Measurements from ENCODE around the gene SLC7A6.

Gene SLC7A6

GRCh38 chr16:68291227-68291626 lies 26.9 kb downstream of the SLC7A6 start:
- H2BK120ac ChIP-seq (ENCODE audit: low read depth, low read length) = no peak overlapping the region
- no peak overlapping the region for H3K4me2 ChIP-seq (ENCODE audit: low read length, poor library complexity, severe bottlenecking)
- no peak overlapping the region for H3K27ac ChIP-seq (ENCODE audit: low read length, poor library complexity, severe bottlenecking)
- no peak overlapping the region for H3K4me3 ChIP-seq (ENCODE audit: insufficient read depth in 1 of 2, low read depth in 1 of 2, low read length in 2 of 2)
- DNase-seq = no peak
- no peak overlapping the region for H4K8ac ChIP-seq (ENCODE audit: low read length)
- no peak overlapping the region for H3K18ac ChIP-seq (ENCODE audit: low read depth in 1 of 2, low read length in 2 of 2)
- peaks cover 50% of the 10 kb centered on the region for H3K79me1 ChIP-seq (replicated peaks; ENCODE audit: low read length, poor library complexity, severe bottlenecking)
- 96% methylated on average over 4 of the region's 4 CpGs for WGBS
- no peak overlapping the region for H3K14ac ChIP-seq (ENCODE audit: low read length in 2 of 2)
- peaks cover 56 to 68% of the 10 kb centered on the region in 2 experiments for H3K36me3 ChIP-seq (ENCODE audit: control insufficient read depth in 1 of 2, insufficient read depth in 2 of 2, low read depth in 1 of 2, low read length in 2 of 2)
- H3K4me1 ChIP-seq (ENCODE audit: control insufficient read depth, insufficient read depth, low read depth, low read length) = peaks cover 8% of the 10 kb centered on the region
- peak overlapping the region in 1 of 2 experiments; percentile 14 for H3K23ac ChIP-seq (ENCODE audit: low read length in 2 of 2)
- H2AFZ ChIP-seq (ENCODE audit: low read depth, low read length) = no peak overlapping the region
- H4K91ac ChIP-seq (ENCODE audit: low read length) = no peak overlapping the region
- H3K27me3 ChIP-seq (ENCODE audit: control insufficient read depth in 1 of 2, insufficient read depth in 1 of 2, low read length in 2 of 2) = no peaks in the 10 kb centered on the region
- H2AK5ac ChIP-seq (ENCODE audit: low read length, severe bottlenecking) = no peak overlapping the region
- H2BK15ac ChIP-seq (ENCODE audit: low read depth, poor library complexity, severe bottlenecking) = no peak overlapping the region
- no peak overlapping the region for H2BK12ac ChIP-seq (ENCODE audit: low read length in 2 of 2)
- no peak overlapping the region for H3K4ac ChIP-seq (ENCODE audit: low read depth in 1 of 2, low read length in 2 of 2)
- H3K9me3 ChIP-seq (ENCODE audit: control insufficient read depth, low read length) = no peaks in the 10 kb centered on the region
- H3K9ac ChIP-seq (ENCODE audit: low read length) = no peak overlapping the region
- no peak overlapping the region for H2BK5ac ChIP-seq (ENCODE audit: low read depth, low read length, poor library complexity, severe bottlenecking)

GRCh38 chr16:68292425-68292824 lies 28.1 kb downstream of the SLC7A6 start:
- peaks cover 50% of the 10 kb centered on the region for H3K79me1 ChIP-seq (replicated peaks; ENCODE audit: low read length, poor library complexity, severe bottlenecking)
- peaks cover 5% of the 10 kb centered on the region for H3K4me1 ChIP-seq (ENCODE audit: control insufficient read depth, insufficient read depth, low read depth, low read length)
- no peak overlapping the region for H2BK5ac ChIP-seq (ENCODE audit: low read depth, low read length, poor library complexity, severe bottlenecking)
- no peak overlapping the region for H4K91ac ChIP-seq (ENCODE audit: low read length)
- no peak overlapping the region for H3K4ac ChIP-seq (ENCODE audit: low read depth in 1 of 2, low read length in 2 of 2)
- no peak overlapping the region for H2AK5ac ChIP-seq (ENCODE audit: low read length, severe bottlenecking)
- no peaks in the 10 kb centered on the region for H3K27me3 ChIP-seq (ENCODE audit: control insufficient read depth in 1 of 2, insufficient read depth in 1 of 2, low read length in 2 of 2)
- no peak overlapping the region for H2BK12ac ChIP-seq (ENCODE audit: low read length in 2 of 2)
- 98% methylated on average over 3 of the region's 5 CpGs for WGBS
- no peak for DNase-seq
- H2AFZ ChIP-seq (ENCODE audit: low read depth, low read length) = no peak overlapping the region
- H3K27ac ChIP-seq (ENCODE audit: low read length, poor library complexity, severe bottlenecking) = no peak overlapping the region
- no peak overlapping the region for H2BK120ac ChIP-seq (ENCODE audit: low read depth, low read length)
- H3K18ac ChIP-seq (ENCODE audit: low read depth in 1 of 2, low read length in 2 of 2) = no peak overlapping the region
- no peak overlapping the region for H2BK15ac ChIP-seq (ENCODE audit: low read depth, poor library complexity, severe bottlenecking)
- no peak overlapping the region for H3K4me2 ChIP-seq (ENCODE audit: low read length, poor library complexity, severe bottlenecking)
- no peak overlapping the region for H3K9ac ChIP-seq (ENCODE audit: low read length)
- H3K36me3 ChIP-seq (ENCODE audit: control insufficient read depth in 1 of 2, insufficient read depth in 2 of 2, low read depth in 1 of 2, low read length in 2 of 2) = peaks cover 65 to 75% of the 10 kb centered on the region in 2 experiments
- no peak overlapping the region for H3K4me3 ChIP-seq (ENCODE audit: insufficient read depth in 1 of 2, low read depth in 1 of 2, low read length in 2 of 2)
- no peak overlapping the region for H3K23ac ChIP-seq (ENCODE audit: low read length in 2 of 2)
- H3K9me3 ChIP-seq (ENCODE audit: control insufficient read depth, low read length) = no peaks in the 10 kb centered on the region
- H4K8ac ChIP-seq (ENCODE audit: low read length) = no peak overlapping the region
- no peak overlapping the region for H3K14ac ChIP-seq (ENCODE audit: low read length in 2 of 2)

- no peak overlapping the region for H2AFZ ChIP-seq (ENCODE audit: low read depth, low read length)
- DNase-seq = no peak
- H2BK15ac ChIP-seq (ENCODE audit: low read depth, poor library complexity, severe bottlenecking) = no peak overlapping the region
- no peak overlapping the region for H4K8ac ChIP-seq (ENCODE audit: low read length)
- H3K36me3 ChIP-seq (ENCODE audit: control insufficient read depth in 1 of 2, insufficient read depth in 2 of 2, low read depth in 1 of 2, low read length in 2 of 2) = peaks cover 52 to 92% of the 10 kb centered on the region in 2 experiments
- no peak overlapping the region for H3K23ac ChIP-seq (ENCODE audit: low read length in 2 of 2)
- H3K4ac ChIP-seq (ENCODE audit: low read depth in 1 of 2, low read length in 2 of 2) = no peak overlapping the region
- H3K18ac ChIP-seq (ENCODE audit: low read depth in 1 of 2, low read length in 2 of 2) = no peak overlapping the region
- H3K27ac ChIP-seq (ENCODE audit: low read length, poor library complexity, severe bottlenecking) = no peak overlapping the region
- H3K4me3 ChIP-seq (ENCODE audit: insufficient read depth in 1 of 2, low read depth in 1 of 2, low read length in 2 of 2) = no peak overlapping the region
- no peak overlapping the region for H3K14ac ChIP-seq (ENCODE audit: low read length in 2 of 2)
- no peaks in the 10 kb centered on the region for H3K27me3 ChIP-seq (ENCODE audit: control insufficient read depth in 1 of 2, insufficient read depth in 1 of 2, low read length in 2 of 2)
- peaks cover 38% of the 10 kb centered on the region for H3K79me1 ChIP-seq (replicated peaks; ENCODE audit: low read length, poor library complexity, severe bottlenecking)
- no peak overlapping the region for H2BK5ac ChIP-seq (ENCODE audit: low read depth, low read length, poor library complexity, severe bottlenecking)
- no peak overlapping the region for H2BK120ac ChIP-seq (ENCODE audit: low read depth, low read length)
- no peak overlapping the region for H3K9ac ChIP-seq (ENCODE audit: low read length)
- H2AK5ac ChIP-seq (ENCODE audit: low read length, severe bottlenecking) = no peak overlapping the region
- H3K4me2 ChIP-seq (ENCODE audit: low read length, poor library complexity, severe bottlenecking) = no peak overlapping the region
- H3K4me1 ChIP-seq (ENCODE audit: control insufficient read depth, insufficient read depth, low read depth, low read length) = peaks cover 15% of the 10 kb centered on the region
- no peaks in the 10 kb centered on the region for H3K9me3 ChIP-seq (ENCODE audit: control insufficient read depth, low read length)
- H2BK12ac ChIP-seq (ENCODE audit: low read length in 2 of 2) = no peak overlapping the region
- H4K91ac ChIP-seq (ENCODE audit: low read length) = no peak overlapping the region
- WGBS = 98% methylated on average over 12 of the region's 12 CpGs
Observed at GRCh38 chr16:68296291-68296690, 32.0 kb downstream of the SLC7A6 start.

- H2BK120ac ChIP-seq (ENCODE audit: low read depth, low read length) = no peak overlapping the region
- H4K8ac ChIP-seq (ENCODE audit: low read length) = no peak overlapping the region
- H3K14ac ChIP-seq (ENCODE audit: low read length in 2 of 2) = no peak overlapping the region
- H4K91ac ChIP-seq (ENCODE audit: low read length) = no peak overlapping the region
- no peak overlapping the region for H3K4me2 ChIP-seq (ENCODE audit: low read length, poor library complexity, severe bottlenecking)
- H3K27me3 ChIP-seq (ENCODE audit: control insufficient read depth in 1 of 2, insufficient read depth in 1 of 2, low read length in 2 of 2) = no peaks in the 10 kb centered on the region
- no peak for DNase-seq
- H3K4me1 ChIP-seq (ENCODE audit: control insufficient read depth, insufficient read depth, low read depth, low read length) = peaks cover 15% of the 10 kb centered on the region
- peaks cover 35% of the 10 kb centered on the region for H3K79me1 ChIP-seq (replicated peaks; ENCODE audit: low read length, poor library complexity, severe bottlenecking)
- H2AK5ac ChIP-seq (ENCODE audit: low read length, severe bottlenecking) = no peak overlapping the region
- H3K4ac ChIP-seq (ENCODE audit: low read depth in 1 of 2, low read length in 2 of 2) = no peak overlapping the region
- H3K4me3 ChIP-seq (ENCODE audit: insufficient read depth in 1 of 2, low read depth in 1 of 2, low read length in 2 of 2) = no peak overlapping the region
- 97% methylated on average over 5 of the region's 6 CpGs for WGBS
- H2BK15ac ChIP-seq (ENCODE audit: low read depth, poor library complexity, severe bottlenecking) = no peak overlapping the region
- peaks cover 48 to 92% of the 10 kb centered on the region in 2 experiments for H3K36me3 ChIP-seq (ENCODE audit: control insufficient read depth in 1 of 2, insufficient read depth in 2 of 2, low read depth in 1 of 2, low read length in 2 of 2)
- no peak overlapping the region for H3K23ac ChIP-seq (ENCODE audit: low read length in 2 of 2)
- H3K9ac ChIP-seq (ENCODE audit: low read length) = no peak overlapping the region
- H3K18ac ChIP-seq (ENCODE audit: low read depth in 1 of 2, low read length in 2 of 2) = no peak overlapping the region
- no peaks in the 10 kb centered on the region for H3K9me3 ChIP-seq (ENCODE audit: control insufficient read depth, low read length)
- H2BK12ac ChIP-seq (ENCODE audit: low read length in 2 of 2) = no peak overlapping the region
- H2AFZ ChIP-seq (ENCODE audit: low read depth, low read length) = no peak overlapping the region
- no peak overlapping the region for H2BK5ac ChIP-seq (ENCODE audit: low read depth, low read length, poor library complexity, severe bottlenecking)
- H3K27ac ChIP-seq (ENCODE audit: low read length, poor library complexity, severe bottlenecking) = no peak overlapping the region
Observed at GRCh38 chr16:68296693-68297092, 32.4 kb downstream of the SLC7A6 start.
